Measurements from ENCODE around the gene CLEC2L.

Gene CLEC2L

DNA sequence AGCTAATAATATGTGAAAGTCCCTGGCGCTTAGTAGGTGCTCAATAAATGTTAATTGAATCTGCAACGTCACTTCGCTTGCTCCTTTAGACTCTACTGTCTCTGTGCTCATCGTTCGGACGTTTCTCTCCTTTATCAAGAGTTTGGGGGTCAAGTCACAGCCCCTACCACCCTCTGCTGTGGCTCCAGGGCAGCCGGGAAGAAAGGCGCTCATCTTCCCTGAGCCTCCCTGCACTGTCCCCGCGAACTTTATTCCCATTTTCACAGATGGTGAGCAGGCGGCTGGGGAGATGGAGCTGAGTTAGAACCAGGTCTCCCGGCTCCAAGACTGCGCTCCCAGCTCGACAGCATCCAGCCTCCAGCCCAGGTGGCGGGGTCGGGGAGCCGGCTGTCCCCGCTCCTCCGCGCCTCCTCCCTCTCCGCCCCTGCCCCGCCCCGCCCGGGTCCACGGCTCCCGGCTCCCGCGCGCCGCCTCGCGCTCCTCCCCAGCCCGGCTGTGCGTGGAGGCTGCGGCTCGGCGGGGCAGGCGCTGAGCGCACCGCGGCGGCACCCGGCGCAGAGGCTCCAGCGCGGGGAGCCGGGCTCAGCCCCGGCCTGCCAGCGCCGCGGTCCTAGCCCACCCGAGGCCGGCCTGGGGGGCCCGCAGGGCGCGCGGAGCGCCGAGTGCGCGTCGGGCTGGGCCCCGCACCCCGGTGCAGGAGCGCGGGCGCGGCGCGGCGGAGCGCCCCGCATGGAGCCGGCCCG is at the start of gene CLEC2L:
Gene CLEC2L (plus strand): TSS at position 487 of the 743 bp plus-strand sequence. CDS start 243 bp downstream, at position 730.
- FAIRE-seq: no peak

DNA sequence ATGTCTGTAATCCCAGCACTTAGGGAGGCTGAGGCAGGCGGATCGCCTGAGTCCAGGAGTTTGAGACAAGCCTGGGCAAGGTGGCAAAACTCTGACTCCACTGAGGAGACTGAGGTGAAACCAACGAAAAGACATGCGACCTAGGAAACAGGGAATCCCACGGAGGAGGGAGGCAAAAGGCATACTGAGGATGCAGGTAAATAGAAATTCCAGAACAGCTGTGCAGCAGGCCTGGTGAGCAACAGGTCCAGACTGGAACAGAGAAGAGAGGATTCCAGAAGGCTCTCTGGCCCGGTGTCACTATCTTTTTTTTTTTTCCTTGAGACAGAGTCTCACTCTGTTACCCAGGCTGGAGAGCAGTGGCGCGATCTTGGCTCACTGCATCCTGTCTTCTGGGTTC is 47.3 kb upstream of the CLEC2L start:
- FAIRE-seq: no peak

DNA sequence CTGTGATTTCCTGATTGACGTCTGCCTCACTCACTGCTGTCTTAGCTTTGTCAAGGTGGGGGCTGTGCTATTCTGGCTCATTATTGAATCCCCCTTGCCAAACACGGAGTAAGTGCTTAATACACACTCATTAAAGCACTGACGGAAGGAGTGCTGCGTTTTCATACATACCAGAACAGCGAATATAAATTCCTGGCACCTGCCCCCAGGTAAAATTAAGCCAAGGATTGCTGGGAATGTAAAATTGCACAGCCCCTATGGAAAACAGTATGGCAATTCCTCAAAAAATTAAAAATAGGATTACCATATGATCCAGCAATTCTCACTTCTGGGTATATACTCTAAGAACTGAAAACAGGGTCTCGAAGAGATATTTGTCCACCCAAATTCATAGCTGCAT is 46.6 kb upstream of the CLEC2L start:
- no peak for FAIRE-seq

DNA sequence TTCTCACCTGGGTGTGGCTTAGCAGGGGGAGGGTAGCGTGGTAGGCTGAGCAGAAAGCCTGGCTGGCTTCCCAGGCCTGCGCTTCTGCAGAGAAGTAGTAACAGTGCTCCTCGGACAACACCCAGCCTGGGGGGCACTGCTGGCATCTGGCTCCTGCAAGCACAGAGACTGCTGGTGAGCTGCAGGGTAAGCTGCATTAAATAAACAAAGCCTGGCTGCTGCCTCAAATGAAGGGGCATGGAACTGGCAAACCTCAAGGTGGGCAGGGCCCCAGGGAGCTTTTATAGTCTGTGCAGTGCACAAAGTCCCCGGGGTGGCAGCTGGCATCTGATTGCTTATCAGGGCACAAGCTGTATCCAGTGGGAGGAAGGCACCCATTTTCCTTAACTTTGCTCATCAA is 43.9 kb upstream of the CLEC2L start:
- FAIRE-seq: no peak

DNA sequence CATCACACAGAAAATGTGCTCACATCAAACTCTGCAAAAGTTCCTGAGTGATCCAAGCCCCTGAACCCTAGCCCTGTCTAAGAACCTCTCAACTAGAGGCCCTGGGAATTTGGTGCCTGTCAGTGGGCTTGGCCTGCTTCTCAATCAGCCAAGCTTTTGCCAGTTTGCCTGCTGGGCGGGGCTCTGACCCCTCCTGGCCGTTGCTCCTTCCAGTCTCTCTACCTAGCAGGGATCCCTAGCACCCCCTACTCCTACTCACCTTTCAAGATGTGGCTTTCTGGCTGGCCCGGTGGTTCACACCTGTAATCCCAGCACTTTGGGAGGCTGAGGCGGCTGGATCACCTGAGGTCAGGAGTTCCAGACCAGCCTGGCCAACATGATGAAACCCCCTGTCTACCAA is 42.1 kb upstream of the CLEC2L start:
- FAIRE-seq: no peak

DNA sequence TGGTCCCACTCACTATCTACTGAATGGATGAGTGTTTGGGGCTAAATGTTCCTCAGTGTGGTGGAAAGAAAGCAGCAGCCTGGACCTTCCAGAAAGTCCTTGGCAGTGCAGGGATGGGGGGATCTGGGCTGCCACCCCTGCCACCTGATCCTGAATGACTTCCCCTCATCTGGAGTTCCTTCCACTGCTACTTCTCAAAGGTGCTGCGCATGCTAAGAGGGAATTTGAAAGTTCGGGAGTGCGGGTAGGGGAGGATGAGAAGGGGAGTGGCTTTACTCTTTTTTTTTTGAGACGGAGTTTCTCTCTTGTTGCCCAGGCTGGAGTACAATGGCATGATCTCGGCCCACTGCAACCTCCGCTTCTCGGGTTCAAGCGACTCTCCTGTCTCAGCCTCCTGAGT is 41.4 kb upstream of the CLEC2L start:
- no peak for FAIRE-seq

DNA sequence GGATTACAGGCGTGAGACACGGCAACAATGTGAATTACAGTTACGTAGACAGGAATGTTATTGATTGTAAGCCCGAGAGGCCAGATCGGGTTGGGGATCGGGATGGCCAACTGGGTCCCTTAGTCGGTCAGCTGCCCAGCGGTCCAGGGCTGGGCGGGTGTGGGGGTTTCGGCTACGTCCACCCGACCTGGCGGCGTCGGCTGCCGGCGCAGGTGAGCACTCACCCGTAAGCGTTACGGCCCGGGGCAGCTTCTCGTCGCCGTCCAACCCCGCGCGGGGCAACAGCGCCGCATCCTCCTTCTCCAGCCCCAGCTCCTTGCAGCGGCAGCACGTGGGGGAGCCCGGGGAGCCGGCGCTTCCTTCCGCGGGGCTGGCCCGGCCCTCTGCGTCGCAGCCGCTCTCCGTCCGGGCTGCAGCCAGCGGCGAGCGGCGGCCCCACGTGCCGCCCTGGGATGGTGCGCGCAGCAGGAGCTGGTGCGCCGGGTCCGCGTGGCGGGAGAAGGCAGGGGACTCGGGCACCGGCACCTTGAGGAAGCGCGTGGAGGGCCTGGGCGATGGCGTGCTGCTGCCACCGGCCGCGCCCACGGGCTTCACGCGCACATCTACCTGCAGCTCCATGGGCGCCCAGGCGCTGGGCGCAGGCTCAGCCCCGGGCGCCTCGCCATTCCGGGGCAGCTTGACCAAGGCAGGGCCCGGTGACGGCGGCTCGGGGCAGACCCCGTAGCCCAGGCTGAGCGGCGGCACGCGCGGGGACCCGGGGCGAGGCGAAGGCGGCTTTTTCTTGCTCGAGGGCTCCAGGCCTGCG is 40.6 kb upstream of the CLEC2L start:
- no peak for FAIRE-seq

DNA sequence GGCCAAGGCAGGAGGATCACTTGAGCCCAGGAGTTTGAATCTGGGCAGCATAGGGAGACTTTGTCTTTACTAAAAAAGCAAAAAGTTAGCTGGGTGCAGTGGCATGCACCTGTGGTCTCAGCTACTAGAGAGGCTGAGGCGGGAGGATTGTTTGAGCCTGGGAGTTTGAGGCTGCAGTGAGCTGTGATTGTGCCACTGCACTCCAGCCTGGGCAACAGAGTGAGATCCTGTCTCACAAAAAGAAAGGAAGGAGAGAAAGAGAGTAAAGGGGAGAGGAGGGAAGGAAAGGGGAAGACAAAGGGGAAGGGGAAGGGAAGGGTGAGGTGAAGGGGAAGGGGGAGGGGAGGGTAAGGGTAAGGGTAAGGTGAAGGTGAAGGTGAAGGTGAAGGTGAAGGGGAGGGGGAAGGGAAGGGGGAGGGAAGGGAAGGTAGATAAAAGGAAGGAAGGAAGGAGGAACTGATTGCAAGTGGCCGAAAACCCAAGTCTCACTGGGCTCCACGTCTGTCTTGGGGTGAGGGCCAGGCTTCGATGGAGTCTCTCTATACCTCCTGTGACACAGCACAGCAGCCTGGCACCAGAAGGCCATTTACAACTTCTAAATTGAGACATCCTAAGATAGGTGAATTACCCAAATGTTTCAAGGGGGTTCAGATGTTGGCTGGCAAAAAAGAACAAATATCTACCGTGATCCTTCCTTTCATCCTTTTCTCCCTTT is 36.0 kb upstream of the CLEC2L start:
- no peak for FAIRE-seq

DNA sequence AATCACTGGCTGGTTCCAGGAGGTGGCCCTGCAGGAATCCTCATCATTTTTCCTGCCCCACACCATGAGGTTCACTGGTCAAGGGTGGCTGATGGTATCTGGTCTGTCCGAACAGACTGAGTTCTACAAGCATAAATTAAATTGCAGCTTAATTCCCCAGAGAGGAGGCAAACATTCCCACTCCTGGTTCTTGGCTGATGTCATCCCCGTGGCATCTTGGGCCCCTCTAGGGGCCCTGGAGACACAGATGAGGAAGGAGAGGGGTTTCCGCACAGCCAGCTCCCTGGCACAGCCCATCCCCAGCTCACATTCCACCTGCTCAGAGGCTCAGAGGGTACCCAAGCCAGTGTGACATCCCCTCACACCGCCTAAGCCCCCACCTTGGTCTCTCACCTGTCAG is 34.7 kb upstream of the CLEC2L start:
- FAIRE-seq: no peak

DNA sequence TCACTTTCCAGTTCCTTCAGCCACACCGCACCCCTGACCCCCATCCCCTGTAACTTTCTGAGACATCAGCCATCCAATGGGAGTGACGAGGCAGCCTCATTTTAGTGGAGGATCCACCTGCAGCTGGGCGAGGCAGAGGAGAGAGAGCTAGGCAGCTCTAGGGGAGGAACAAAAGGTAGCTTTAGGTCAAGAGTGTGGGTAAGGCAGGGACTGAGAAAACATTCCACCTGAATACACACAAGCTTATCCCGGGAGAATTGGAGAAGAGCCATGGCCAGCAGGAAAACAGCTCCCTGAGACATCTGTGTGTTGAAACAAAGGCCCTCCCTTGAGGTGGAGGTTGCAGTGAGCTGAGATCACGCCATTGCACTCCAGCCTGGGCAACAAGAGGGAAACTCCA is 33.4 kb upstream of the CLEC2L start:
- FAIRE-seq: no peak

DNA sequence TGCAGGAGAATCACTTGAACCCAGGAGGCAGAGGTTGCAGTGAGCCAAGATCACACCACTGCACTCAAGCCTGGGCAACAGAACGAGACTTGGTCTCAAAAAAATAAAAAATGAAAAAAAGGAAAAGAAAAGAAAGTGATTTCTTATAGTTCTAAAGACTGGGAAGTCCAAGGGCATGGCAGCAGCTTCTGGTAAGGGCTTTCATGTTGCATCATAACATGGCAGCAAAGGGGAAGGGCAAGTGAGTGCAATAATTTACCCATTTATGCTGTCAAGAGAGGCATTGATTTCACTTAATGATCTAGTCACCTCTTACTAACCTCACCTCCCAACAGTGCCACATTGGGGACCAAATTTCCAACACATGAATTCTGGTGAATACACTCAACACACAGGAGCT is 31.2 kb upstream of the CLEC2L start:
- no peak for FAIRE-seq

DNA sequence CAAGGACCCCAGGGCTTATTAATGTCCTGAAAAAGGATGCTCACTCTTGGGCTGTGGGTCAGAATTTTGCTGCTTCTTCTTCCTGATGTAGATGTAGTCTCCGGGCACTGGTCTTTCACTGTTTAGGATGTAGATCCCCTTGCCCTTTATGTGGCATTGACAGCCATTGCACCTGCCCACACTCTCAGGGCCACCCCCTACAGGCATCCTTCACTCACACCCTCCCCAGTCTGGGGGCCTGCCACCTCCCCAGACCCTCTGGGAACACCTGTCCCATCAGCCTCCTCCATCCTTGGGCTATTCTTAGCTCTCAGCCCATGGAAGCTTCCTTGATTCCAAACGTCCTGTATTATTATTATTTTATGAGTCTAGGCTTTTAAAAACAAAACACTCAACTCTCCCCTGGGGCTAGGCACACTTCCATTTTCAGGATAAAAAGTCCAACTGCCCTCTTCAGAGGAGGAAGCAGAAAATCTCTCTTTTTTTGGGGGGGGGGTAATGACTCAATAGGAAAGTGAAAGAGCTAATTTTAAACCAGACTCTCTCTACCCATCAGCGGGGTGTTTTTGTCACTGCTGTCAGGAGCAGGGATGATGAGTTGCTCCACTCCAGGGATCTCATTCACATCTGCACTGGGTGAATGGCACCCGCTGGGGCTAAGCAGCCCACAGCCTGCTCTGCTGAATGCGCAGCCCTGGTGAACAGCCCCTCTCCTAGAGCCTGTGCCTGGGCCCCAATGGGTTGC is 28.5 kb upstream of the CLEC2L start:
- no peak for FAIRE-seq

DNA sequence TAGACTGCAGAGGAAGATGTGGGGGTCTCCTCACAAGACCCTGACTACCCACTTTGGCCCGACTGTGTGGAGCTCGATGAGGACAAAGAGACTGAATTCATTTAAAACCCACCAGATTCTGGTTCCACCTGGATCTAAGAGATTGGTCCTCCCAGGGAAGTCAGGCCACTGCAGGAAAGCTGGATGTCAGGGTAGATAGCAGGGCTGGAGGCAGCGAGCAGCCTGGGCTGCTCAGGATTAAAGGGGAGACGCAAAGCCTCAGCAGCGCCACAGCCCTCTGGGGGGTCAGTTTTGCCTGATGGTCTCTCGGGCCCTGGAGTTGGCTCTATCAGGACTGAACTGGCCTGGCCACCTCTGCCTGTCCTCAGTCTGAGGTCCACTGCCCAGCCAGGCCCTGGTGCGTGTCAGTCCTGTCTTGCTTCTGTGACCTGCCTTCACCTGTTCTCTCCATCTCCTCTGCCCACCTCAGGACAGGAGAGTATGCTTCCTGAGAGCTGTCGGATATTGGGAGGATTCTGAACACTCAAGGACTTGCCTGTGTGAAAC is 27.8 kb upstream of the CLEC2L start:
- no peak for FAIRE-seq

DNA sequence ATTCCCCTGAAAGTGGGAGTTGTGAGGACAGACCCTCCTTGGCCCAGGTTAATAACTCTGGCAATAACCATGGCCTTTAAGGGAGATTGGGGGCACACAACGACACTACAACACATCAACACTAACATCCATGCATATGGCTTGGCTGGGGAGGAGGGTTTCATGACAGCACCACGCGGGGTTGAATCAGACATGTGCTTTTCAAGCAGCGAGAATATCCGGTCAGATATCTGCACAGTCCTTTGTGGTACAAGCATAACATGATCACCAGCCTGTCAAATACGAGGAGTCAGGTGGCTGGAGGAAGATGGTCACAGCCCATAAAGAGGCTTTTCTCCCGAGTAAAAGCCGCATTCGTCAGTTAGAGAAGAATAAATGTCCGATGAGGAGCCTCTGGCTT is 27.0 kb upstream of the CLEC2L start:
- no peak for FAIRE-seq

DNA sequence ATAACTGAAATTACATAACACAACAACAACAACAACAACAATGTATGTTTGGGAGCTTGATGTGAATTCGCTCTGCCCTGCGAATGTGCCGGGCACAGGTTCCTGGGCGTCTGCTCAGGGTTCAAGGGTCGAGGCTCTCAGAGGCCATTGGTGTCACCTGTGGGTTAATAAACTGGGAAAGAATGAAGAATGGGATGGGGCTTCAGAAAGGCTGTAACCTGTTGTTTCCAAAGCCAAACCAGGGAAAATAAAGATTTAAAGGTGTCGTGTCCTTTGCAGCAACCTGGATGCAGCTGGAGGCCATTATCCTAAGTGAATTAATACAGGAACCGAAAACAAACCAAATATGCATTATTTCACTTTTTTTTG is 22.7 kb upstream of the CLEC2L start:
- no peak for FAIRE-seq

DNA sequence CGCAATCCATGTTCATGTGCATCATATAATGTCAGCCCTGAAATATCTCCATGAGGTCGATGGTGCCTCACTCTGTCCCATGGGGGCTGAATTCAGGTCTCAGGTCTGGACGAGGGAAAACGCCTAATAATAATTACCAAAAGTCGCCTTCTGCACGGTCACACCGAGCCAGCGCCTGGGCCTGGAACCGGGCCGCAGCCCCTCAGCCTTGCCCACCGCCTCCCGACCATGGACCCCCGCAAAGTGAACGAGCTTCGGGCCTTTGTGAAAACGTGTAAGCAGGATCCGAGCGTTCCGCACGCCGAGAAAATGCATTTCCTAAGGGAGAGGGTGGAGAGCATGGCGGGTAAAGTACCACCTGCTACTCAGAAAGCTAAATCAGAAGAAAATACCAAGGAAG is 21.3 kb upstream of the CLEC2L start:
- FAIRE-seq: no peak

DNA sequence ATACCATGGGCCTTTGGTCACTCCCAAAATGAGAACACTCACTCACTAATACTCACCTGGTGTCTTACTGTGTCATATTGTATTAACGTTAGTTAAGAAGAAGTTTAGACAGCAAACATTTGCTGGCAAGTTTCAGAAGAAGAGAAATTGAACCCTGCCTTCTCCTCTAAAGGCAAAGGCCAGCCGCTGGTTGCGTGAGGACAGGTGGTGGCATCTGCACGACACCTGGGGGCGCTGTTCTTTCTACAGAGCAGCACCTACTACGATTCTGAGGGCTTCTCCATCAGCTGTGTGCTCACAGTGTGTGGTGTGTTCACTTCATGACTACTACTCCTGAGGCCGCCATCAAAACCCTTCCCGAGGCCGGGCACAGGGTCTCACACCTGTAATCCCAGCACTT is 17.9 kb upstream of the CLEC2L start:
- FAIRE-seq: no peak

DNA sequence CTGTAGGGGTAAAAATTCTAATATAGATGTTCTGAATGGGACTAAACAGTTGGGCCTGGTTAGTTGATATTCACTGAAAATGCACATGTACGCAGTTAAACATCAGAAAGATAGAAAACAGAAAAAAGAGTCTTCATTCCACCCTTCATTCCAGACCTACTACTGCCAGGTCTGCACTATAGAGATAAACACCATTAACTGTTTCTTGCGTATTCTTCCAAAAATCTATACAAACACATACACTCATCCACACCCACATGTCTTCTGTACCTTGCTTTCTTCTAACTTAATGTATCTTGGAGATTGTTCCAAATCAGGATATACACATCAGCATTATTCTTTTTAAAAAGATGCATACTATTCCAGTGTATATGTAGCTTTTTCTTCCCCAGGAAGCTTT is 13.9 kb upstream of the CLEC2L start:
- no peak for FAIRE-seq

DNA sequence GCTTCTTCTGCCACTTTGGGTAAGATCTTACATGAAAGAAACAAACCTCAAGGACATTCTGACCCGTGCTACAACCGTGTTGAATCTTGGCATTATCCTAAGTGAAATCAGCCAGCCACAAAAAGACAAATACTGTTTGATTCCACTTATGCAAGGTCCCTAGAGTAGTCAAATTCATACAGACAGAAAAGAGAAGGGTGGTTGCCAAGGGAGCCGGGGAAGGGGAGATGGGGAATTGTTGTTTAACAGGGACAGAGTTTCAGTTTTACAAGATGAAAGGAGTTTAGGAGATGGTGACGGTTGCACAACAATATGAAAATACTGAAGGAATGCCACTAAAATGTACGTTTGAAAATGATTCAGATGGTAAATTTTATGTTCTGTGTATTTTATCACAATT is 12.2 kb upstream of the CLEC2L start:
- FAIRE-seq: no peak

DNA sequence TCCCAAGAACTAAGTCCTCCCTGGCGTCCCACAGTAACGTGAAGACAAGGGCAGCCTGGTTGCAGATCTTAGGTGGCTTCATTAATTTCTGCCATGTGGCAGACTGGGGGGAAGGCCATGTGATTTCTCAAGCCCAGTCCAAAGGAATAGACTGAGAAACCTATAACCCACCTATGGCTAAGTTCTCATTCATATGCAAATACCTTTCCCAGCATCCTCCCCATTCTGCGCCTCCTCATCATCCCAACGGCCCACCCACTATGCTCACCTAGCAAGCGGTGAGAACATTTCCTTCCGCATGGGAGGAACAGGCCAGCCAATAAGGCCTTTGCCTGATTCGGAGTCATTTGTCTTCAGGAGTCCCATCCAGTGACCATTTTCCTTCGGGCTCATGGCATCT is 8.2 kb upstream of the CLEC2L start:
- no peak for FAIRE-seq

DNA sequence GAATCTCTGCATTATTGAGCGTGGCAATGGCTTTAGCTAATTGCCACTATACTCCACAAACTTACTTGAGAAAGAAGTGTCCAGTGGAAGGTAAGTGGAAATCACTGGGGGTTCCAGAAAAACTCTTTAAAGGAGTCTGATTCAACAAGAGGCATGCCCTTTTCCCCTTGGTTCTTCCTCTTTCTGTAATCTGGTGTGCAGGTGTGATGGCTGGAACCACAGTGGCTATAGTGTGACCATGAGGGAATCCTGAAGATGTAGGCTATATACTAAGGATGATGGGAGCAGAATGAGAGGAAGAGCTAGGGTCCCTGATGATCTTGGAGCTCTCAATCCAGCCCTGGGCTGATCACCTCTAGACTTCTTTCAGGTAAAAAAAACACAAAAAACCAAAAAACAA is 2.0 kb upstream of the CLEC2L start:
- FAIRE-seq: no peak

DNA sequence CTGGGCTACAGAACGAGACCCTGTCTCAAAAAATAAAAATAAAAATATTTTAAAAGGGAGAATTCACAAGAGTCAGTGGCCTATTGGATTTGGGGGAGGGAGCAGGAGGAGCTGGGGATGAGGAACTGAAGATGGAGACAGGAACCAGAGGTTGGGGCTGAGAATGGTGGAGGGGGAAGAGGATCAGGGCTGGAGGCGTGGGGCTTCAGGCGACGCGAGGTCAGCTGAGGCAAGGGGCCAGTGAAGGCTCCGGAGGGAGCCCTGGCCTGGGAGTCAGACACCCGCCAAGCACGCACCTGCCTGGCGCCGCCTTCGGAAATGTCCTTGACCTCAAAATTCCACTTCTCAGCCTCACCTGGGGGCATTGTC is 671 bp upstream of the CLEC2L start:
- FAIRE-seq: no peak

Measured in islet of Langerhans (tissue), 1 donor.